ENCODE results near the gene PCDHB1. TPM values are rescaled to one million over a fixed set of nuclear protein-coding genes. Genes with fewer than 3 reads are reported as not detected.

The PCDHB1 gene
- 0.02 TPM for polyA plus RNA-seq (2013, experiment 1 of 2; ENCODE audit: insufficient read length)
- polyA plus RNA-seq (2013, experiment 2 of 2; ENCODE audit: insufficient read length), result 0.01 TPM

GRCh38 chr5:141050622-141051520, at the start of gene PCDHB1:
PCDHB1 (plus strand) TSS chr5:141051374; CDS start chr5:141051471, 97 bp downstream.
- no peak for DNase-seq

GRCh38 chr5:141001446-141001843, 49.7 kb upstream of the PCDHB1 start:
- no peak for DNase-seq

GRCh38 chr5:141001844-141002604, 49.1 kb upstream of the PCDHB1 start:
- DNase-seq, result peak; percentile 0

- no peak for DNase-seq
Measured at GRCh38 chr5:141002605-141002965, 48.6 kb upstream of the PCDHB1 start.

GRCh38 chr5:141003031-141003430, 48.1 kb upstream of the PCDHB1 start:
- no peak for DNase-seq

- no peak for DNase-seq
Measured at GRCh38 chr5:141003791-141004611, 47.2 kb upstream of the PCDHB1 start.

GRCh38 chr5:141007791-141008190, 43.4 kb upstream of the PCDHB1 start:
- DNase-seq, result no peak

GRCh38 chr5:141010047-141010793, 41.0 kb upstream of the PCDHB1 start:
- no peak for DNase-seq

- no peak for DNase-seq
Measured at GRCh38 chr5:141017943-141018342, 33.2 kb upstream of the PCDHB1 start.

GRCh38 chr5:141022384-141022783, 28.8 kb upstream of the PCDHB1 start:
- no peak for DNase-seq

GRCh38 chr5:141031006-141031405, 20.2 kb upstream of the PCDHB1 start:
- DNase-seq, result no peak

GRCh38 chr5:141032626-141033025, 18.5 kb upstream of the PCDHB1 start:
- DNase-seq, result no peak

GRCh38 chr5:141039061-141039460, 12.1 kb upstream of the PCDHB1 start:
- no peak for DNase-seq

GRCh38 chr5:141039517-141039916, 11.7 kb upstream of the PCDHB1 start:
- DNase-seq, result no peak

- no peak for DNase-seq
Measured at GRCh38 chr5:141040093-141040770, 10.9 kb upstream of the PCDHB1 start.

- DNase-seq, result peak; percentile 76
Measured at GRCh38 chr5:141040771-141041426, 10.3 kb upstream of the PCDHB1 start.

GRCh38 chr5:141041427-141041785, 9.8 kb upstream of the PCDHB1 start:
- DNase-seq, result no peak

- DNase-seq, result no peak
Measured at GRCh38 chr5:141042555-141042954, 8.6 kb upstream of the PCDHB1 start.

GRCh38 chr5:141051521-141051866, 320 bp downstream of the PCDHB1 start:
- no peak for DNase-seq

- DNase-seq, result no peak
Measured at GRCh38 chr5:141077826-141078225, 26.7 kb downstream of the PCDHB1 start.

GRCh38 chr5:141082228-141082627, 31.1 kb downstream of the PCDHB1 start:
- DNase-seq, result no peak

All from fibroblast of skin of back (primary cell).